Body of pancreas (tissue), 4 donors: Measurements from ENCODE around the gene PRODH2.

Experiments
- CTCF ChIP-seq, 7 experiments: fragments of 450-650 bp in 4 of 7; fragments of 200-600 bp in 3 of 7; sonication (generic) in 3 of 7; IDR thresholded peaks; one replicate each; pipeline ENCODE4 v1.5.1; 2016 to 2019; ENCODE audit warnings: antibody characterized with exemption in 7 of 7
- POLR2A ChIP-seq, 3 donors: fragments of 450-650 bp; IDR thresholded peaks; one replicate each; pipeline ENCODE4 v1.6.1; 2016; ENCODE audit warnings: antibody characterized with exemption in 3 of 3, mild to moderate bottlenecking in 2 of 3

DNA sequence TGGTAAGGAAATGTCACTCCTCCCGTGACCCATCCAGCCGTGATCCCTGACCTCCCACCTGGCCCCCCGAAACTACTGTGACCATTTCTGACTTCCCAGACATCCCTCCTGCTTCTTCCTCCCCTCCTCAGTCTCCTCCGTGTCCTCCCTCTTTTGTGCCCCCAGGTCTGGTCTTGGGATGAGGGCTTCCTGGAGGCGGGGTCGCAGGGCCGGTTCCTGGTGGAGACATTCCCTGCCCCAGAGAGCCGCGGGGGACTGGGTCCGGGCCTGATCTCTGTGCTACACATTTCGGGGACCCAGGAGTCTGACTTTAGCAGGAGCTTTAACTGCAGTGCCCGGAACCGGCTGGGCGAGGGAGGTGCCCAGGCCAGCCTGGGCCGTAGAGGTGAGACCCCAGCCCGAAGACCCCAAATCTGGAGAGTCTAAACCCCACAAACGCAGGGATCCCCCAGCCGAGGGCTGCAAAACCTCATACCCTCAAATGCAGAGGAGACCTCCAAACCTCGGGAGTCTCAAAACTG, 49.1 kb upstream of the PRODH2 start:
- TF ChIP-seq CTCF (IDR thresholded peaks at IDR 0.05) = no peak
- no peak for TF ChIP-seq POLR2A (IDR thresholded peaks at IDR 0.05)
